ENCODE data around the gene MACROD2.

DNA sequence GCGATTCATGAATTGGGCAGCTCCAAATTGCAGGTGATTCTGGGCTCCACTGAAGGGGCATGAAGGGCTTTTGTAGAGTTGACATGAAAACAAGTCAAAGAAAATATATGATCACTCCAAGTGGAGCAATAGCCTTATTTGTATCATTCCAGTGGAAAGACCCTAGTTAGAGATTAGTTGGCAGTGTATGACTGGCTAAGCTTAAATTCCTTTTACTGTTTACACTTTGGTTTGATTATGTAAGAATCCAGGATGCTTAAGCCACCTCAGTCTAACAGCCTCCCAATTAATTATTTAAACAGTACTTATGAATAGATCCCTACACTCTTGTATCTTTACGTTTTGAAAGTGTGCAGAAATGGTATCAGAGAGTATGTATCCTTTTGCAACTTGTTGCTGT, 1865.5 kb downstream of the MACROD2 start:
- no peak for TF ChIP-seq POLR2AphosphoS5 (IDR thresholded peaks at IDR 0.05; ENCODE audit: low read depth, low read length)
- no peak for TF ChIP-seq POU2F2 (IDR thresholded peaks at IDR 0.05; ENCODE audit: low read depth, low read length)
- TF ChIP-seq POLR2A (IDR thresholded peaks at IDR 0.05; ENCODE audit: low read depth, low read length): no peak
- TF ChIP-seq TAF1 (IDR thresholded peaks at IDR 0.05; ENCODE audit: low read depth, low read length): no peak
